GM10266 (cell line): ENCODE data around the gene CTTNBP2.

Experiments used
- DNase-seq: peaks from one replicate; pipeline ENCODE4 v3.0.0; 2012; ENCODE audit errors: extremely low spot score
- TF ChIP-seq, protein P1 (sequence below): IDR thresholded peaks from 2 replicates; pipeline ENCODE4 v1.5.1; 2012; ENCODE audit warnings: mild to moderate bottlenecking, low read depth; ENCODE audit not compliant: control insufficient read depth, insufficient read depth; ENCODE audit errors: missing control alignments

CTTNBP2 gene

DNA sequence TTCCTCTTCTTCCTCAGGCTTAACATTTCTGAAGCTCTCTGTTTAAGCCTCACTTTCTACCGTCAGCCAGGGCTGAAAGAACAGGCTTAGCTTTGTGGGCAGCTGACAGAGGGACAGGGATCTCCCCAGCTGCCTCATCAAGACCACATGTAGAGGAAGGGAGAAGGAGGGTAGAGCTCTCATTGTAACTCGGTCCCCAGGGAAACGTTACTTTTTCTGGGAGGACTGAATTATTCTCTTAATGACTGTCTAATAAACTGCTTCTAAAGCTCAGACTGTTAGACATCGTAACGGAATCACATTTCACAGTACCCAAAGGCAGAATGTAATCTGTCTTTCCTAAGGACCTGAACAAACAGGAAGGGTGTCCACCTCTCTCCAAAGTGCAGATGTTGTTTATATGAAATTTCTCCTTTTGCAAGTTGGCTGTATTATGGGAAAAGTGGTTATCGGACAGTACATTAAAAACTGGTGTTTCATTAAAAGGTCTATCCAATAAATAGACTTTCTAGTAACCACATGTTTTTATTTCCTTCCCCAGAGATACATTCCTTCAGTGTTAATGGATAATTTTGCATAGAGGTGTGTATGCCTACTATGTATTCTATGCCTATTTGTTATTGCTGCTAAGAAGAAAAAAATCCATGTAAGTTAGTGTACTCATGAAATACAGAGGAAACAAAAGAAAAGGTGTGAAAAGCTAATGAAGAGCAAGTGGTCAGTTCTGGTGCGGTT is 144.2 kb downstream of the CTTNBP2 start:
- DNase-seq, result peak; percentile 11
- TF ChIP-seq, protein P1, sequence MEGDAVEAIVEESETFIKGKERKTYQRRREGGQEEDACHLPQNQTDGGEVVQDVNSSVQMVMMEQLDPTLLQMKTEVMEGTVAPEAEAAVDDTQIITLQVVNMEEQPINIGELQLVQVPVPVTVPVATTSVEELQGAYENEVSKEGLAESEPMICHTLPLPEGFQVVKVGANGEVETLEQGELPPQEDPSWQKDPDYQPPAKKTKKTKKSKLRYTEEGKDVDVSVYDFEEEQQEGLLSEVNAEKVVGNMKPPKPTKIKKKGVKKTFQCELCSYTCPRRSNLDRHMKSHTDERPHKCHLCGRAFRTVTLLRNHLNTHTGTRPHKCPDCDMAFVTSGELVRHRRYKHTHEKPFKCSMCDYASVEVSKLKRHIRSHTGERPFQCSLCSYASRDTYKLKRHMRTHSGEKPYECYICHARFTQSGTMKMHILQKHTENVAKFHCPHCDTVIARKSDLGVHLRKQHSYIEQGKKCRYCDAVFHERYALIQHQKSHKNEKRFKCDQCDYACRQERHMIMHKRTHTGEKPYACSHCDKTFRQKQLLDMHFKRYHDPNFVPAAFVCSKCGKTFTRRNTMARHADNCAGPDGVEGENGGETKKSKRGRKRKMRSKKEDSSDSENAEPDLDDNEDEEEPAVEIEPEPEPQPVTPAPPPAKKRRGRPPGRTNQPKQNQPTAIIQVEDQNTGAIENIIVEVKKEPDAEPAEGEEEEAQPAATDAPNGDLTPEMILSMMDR, result no peak

DNA sequence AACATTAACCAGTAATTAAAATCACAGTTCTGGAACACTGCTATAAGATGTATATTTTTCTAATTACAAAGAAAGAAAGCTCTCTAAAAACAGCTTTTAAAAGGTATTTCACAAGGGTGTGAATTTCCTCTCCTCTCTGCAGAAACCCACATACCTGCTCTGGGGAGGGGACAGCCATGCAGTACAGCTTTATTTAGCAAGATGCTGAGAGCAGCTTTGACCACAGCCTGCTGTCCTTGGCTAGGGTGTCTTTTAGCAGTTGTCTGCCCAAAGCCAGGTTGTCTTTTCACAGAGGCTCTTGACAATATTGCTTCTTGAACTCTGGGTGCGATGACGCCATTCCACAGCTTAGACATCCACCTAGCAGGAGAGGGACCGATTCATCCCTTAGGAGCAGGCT is 148.3 kb downstream of the CTTNBP2 start:
- TF ChIP-seq, protein P1, result no peak
- no peak for DNase-seq

DNA sequence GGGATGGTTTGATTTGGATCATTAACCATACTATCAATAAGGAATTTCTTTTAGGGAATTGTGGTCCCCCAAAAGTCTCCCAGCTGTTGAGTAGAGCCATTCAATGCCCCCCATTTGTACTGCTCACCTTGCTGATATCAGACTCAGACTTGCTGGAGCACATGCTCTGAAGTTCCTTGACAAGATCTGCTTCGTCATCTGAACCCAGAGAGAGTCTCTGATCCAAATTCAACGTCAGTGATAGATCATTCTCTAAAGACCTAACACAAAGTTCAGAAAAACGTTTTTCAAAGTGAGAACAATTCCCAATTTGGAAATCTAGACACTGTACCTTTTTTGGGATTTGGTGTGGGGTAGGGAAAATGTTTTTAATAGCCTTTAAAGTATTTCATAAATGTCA is 153.9 kb downstream of the CTTNBP2 start:
- TF ChIP-seq, protein P1, result no peak
- DNase-seq, result no peak

DNA sequence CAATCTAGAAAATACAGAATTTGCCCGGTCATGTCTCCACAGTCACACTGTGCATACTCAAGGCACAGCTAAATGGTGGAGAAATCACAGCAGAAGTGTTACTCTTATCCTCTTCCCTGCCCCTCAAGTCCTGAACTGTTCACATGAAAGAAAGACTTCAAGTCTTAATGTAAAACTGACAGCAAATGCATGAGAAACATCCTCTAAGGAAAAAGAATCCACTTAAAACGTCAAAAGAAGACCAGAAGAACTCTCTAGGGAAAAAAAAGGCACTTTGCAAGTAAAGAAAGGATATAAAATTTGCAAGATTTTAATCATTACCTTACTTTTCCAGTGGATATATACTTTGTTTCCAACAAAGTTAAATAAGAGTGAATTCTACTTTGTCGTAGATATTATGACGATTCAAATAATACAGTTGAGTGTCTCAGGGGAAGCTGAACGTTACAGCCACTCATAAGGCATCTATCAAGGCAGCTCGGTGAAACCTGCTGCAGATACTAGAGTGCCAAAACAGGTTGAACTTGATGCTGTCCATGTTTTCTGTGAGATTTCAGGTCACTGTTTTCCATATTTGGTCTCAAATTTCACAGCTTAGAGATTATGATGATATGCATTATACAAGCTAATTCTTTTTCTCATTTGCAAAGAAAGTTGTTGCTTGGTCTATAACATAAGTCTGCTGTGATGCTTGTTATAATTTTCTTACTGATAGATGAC is 155.0 kb downstream of the CTTNBP2 start:
- no peak for DNase-seq
- TF ChIP-seq, protein P1, result no peak

DNA sequence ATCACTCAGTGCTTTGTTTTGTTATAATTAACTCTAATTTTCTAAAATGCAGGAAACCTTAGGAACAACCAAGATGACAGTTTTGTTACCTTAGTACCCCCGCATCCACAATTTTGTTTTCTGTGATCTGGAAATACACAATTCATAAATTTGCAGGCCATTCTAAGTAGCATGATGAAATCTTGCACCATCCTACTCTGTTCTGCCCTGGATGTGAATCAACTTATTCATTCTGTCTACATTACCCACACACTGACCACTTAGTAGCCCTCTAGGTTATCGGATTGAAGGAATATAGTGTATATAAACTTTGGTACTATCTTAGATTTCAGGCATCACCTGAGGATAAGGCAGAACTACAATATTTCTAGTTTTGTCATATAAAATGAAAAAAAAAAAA is 155.9 kb downstream of the CTTNBP2 start:
- DNase-seq, result no peak
- TF ChIP-seq, protein P1, result no peak

DNA sequence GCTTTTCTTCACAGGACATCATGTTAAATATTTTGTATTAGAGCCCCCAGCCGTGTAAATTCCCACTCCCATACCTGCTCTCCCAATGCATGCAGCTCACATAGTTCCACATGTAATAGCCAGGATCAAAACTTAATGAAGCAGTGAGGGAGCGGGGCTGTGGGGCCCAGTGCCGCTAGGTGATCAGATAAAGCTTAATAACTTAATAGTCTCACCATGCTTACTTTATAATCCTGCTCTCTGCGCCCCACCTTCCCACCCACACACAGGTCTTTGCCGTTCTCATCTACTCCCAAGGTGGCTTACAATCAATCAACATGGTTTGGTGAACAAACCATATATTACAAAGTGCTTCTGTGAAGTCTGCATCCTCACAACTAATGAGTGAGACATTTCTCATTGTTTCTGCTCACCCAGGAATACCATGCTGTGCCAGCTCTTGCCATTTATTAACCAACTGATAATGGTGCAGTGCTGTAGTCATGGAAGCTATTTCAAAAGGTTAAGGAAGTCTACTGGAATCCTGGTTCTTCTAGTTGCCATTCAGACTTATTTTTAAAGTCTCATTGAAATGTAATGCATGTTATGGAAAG is 156.4 kb downstream of the CTTNBP2 start:
- DNase-seq, result no peak
- TF ChIP-seq, protein P1, result no peak
